Nucleus accumbens (tissue), 56 donors: ENCODE results near the gene TMEM247.

ENCODE experiments used
- DNase-seq, 56 donors: peaks; one replicate each; lab custom pipeline; 2025; lab: John Stamatoyannopoulos, UW

Gene TMEM247

GRCh38 chr2:46479265-46479664, at the start of gene TMEM247:
TMEM247 (plus strand) TSS chr2:46479565.
- DNase-seq: no peak

- DNase-seq: no peak
These were observed 49.0 kb upstream of the TMEM247 start for GRCh38 chr2:46430413-46430812.

DNA sequence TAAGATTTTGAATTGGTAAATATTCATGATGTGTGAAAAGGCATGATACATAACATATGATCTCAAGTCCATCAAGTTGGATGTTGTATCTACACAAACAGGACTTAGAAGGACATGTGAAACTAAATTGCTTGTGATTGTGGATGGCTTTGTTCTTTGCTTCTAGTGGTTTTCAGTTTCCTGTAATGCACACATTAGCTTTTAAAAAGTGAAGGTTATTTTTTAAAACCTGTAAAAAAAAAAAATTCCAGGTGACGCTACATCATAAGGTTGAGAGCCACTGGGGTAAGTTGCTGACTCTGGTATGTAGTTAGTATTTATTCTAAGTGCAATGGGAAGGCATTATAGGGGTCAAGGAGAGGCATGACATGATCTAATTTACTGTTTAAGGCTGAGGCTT, 48.4 kb upstream of the TMEM247 start:
- DNase-seq: no peak

DNA sequence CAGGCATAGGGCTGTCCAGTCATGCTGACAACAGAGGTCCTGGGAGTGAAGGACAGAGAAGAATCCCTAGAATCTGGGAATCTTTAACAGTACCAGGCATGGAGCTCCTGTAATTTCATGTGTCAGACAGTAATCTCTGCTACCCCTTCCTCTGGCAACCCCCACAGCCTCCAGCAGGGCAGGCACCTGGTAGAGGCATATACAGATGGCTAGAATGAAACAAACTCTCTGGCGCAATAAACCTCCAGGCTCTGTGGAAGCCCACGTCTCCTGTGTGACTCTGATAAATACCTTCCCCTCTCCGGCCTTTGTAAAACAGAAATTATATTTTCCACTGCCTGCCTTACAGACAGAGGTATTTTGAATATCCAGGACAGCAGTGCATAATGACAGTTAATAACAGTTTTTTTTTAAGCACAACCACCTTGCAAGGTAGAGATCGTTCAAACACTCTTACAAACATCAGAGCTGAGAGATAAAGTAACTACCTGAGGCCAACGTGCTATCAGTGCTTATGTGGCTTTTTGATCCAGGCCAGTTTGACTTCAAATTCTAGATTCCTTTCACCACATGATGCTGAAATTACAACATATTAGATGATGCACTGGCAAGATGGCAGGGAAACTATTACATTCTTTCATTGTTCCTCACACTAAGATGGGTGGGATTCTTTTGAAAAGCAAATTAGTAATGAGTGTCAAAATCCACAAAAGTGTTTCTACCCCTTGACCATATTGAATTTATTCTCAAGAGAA, 47.7 kb upstream of the TMEM247 start:
- no peak for DNase-seq

DNA sequence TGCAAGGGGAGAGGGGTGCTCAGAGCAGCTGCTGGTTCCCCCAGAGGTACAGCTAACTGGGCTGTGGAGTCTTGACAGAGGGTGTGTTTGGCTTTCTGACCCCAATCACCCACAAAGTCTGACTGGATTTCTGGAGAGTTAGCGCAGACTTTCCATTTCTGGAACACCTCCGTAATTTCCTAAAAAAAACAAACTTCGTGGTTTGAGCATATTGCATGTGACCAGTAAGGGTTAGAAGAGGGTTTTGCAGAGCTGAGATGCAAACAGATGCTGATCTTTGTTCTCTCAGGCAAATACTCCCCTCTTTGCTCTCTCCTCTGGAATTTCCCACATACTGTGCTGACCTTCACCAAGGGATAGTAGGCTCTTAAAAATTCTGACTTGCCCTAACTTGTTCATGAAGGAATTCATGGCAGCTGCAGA, 44.5 kb upstream of the TMEM247 start:
- no peak for DNase-seq

DNA sequence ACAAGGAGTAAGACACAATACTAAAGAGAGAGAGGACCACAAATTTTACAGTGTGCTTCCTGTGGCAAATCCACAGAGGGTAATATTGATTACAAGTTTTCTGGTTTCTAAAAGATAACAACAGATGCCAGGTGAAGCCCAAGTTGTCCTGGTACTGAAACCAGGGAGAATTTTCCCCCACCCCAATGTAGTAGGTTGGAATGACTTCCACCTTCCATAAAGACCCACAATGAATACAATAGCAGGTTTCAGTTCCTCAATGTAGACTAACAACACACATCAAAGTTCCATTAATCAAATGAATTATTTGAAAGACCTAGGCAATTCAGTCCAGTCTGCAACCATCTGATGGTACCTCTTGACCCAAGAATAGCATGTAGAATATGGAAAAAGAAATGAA, 44.0 kb upstream of the TMEM247 start:
- no peak for DNase-seq

DNA sequence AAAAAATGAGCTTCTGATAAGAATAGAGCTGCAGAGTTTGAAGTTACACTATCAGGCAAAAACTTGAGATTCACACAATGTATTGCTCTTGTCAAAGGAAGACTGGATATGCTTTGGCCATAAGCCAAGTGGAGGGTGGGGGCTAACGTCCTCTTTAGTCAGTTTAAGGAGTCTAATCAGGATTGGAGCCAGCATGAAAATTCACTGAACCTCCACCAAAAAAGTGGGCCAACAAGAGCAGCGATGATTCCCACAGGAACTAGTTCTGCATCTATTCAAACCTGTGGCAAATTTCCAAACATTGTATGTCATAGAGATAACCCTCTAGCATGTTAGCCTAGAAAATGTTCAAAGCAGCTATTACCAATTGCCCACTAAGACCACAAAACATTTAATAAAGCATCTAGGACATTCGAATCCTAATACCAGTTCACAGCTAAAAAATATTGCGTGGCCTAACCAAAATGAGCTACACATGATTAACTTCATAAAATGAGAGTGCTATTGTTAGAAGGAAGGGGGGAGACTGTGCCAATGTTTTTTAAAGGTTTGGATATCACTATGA, 43.5 kb upstream of the TMEM247 start:
- DNase-seq: no peak

DNA sequence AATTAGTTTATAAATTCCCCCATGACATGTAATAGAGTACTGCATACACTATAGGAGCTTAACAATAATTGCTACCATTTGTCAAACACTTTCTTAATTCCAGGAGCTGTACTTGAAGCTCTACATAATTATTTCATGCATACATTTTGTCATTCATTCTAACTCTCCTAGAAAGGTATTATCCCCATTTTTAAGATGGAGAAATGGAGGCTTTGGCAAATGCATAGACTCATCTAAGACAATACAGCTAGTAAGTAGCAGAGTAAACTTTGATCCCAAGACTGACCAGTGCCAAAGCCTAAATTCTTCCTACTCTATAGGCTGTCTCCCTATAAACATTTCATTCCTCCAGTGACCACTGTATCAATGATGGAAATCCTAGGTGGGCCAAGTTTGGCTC, 42.6 kb upstream of the TMEM247 start:
- DNase-seq: no peak

DNA sequence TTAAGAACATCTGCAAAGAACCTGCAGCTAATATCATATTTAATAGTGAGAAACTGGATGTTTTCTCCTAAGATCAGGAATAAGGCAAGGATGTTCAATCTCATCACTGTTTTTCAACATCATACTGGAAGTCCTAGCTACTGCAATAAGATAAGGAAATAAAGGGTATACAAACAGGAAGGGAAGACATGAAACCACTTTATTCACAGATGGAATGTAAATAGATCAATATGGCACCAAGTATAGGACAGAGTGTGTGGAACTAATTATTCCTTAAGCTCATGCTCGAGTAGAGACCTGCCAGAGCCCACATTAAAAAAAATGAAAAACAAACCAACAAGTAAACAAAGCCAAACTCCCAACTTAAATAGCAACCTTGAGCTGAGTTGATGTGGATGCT, 41.3 kb upstream of the TMEM247 start:
- DNase-seq: no peak

DNA sequence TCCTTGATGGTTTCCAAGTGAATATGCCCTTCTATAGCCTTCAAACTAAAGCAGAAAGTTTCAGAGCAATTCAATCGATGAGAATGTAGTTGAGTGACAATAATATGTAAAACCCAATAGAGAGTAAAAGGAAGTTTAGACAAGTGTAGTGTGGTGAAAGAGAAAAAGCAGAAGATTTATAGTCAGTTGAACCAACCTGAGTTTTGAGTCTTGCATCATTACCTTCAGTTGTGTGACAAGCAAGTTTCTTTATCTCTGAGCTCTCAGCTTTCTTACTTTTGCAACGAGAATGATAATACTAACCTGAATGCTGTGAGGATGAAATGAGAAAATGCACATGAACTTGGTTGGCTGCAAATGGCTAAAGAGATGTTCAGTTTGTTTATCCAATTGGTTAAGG, 40.6 kb upstream of the TMEM247 start:
- DNase-seq: no peak

DNA sequence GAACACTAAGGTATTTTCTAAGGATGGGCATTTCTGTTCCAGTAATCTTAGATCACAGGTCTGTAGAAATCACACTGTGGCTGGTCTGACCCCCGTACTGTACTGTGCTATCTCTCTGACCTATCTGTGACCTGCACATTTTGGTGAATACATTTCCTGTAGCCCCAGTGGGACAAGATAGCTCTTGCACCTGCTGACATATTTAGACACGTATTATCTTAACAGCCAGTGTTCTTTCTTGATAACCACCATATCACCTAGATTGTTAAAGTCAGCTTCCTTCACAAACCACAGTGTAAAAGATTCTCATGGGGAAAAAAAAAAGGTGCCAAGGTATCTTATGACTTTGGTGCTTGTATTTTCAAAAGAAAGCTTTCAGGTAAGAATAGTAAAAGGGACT, 39.8 kb upstream of the TMEM247 start:
- DNase-seq: no peak

DNA sequence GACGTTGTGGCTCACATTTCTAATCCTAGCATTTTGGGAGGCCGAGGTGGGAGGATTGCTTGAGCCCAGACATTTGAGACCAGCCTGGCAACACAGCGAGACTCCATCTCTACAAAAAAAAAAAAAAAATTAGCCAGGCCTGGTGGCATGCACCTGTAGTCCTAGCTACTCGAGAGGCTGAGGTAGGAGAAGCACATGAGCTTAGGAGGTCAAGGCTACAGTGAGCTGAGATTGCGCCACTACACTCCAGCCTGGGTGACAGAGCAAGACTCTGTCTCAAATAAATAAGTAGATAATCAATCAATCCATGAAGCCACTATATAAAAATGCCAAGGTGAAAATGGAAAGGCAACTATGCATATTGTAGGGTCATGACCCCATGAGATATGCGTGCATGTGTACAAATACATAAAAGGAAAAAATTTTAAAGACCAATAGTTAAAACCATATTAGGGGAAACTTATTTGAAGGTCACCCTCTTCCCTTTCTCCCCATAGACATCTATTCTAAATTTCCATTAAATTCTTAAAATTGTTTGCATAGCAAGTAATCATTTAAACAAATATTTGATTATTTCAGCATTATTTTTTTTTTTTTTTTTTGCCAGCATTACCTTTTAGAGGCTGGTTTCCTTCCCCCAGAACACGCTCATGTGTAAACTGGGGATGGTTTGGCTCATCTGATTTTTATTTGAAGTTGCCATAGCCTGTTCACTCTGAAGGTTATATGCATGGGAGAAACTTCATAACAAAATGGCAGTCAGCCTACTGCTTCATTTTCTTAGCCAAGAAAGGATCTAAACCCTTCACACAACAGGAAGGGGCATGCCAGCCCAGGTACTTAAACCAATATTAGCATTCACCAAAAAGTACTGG, 37.3 kb upstream of the TMEM247 start:
- DNase-seq: no peak

- DNase-seq: no peak
These were observed 34.6 kb upstream of the TMEM247 start for GRCh38 chr2:46444732-46445131.

- no peak for DNase-seq
These were observed 33.8 kb upstream of the TMEM247 start for GRCh38 chr2:46445556-46445955.

DNA sequence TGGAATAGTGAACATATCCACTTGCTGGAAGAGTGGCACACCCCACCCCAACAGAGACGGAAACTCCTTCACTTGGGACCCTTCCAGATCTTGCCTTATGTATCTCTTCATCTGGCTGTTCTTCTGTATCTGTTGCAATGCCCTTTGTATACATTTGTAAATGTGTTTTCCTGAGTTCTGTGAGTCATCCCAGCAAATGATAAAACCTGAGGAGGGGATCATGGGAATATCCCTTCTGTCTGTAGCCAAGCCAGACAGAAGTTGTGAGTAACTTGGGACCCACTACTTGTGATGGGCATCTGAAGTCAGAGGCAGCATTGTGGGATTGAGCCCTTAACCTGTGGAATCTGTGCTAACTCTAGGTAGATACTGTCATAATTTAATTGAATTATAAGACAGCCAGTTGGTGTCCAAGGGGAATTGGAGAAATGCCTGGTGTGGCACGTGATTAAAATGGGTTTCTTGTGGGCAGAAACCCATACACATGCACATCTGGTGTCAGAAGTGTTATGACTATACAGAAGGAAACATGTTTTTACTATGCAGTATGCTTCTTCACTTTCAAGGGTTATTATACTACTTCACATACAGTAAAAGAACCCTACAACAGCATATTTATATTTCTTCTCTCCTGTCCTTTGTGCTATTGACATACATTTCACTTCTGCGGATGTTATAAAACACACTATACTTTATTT, 32.3 kb upstream of the TMEM247 start:
- no peak for DNase-seq

- no peak for DNase-seq
These were observed 31.7 kb upstream of the TMEM247 start for GRCh38 chr2:46447649-46448048.

GRCh38 chr2:46448111-46448510, 31.3 kb upstream of the TMEM247 start:
- no peak for DNase-seq

DNA sequence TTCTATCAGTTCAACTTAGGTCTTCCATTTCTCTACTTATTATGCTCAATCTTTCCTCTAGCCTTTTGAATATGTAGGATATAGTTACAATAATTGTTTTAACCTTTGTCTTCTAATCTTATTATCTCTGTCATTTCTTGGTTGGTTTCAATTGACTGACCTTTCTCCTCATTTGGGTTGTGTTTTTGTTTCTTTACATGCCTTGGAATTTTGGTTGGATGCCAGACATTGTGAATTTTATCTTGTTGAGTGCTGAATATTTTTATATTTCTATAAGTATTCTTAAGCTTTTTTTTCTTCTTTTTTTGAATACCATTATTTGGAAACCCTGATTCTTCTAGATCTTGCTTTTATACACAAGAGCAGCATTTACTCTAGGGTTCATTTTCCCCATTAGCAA, 30.7 kb upstream of the TMEM247 start:
- DNase-seq: no peak

- DNase-seq: no peak
These were observed 29.7 kb upstream of the TMEM247 start for GRCh38 chr2:46449700-46450099.

DNA sequence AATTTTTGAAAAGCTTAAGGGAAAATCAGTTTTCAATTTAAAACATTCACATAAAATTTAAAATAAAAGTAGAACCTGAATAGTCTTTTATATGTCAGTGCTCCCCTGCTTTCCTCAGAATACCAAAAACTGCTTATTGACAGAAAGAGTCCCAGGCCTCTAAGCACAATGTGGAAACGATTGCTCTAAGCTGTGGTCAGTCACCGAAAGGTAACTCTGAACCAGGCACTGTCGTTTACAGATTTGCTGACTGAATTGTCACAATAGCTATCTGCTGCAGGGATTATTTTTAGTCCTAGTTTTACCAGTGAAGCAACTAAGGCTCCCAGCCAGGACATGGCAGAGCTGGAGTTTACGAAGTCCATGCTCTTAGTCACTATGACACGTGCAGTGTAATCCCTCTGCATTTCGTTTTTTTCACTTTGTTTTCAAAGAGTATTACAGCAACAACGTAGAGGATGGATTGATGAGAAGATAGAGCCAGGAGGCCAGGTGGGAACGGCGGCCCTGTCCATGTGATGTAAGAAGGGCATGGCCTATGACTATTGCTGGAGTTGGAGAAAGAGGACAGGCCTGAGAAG, 28.1 kb upstream of the TMEM247 start:
- DNase-seq: no peak

DNA sequence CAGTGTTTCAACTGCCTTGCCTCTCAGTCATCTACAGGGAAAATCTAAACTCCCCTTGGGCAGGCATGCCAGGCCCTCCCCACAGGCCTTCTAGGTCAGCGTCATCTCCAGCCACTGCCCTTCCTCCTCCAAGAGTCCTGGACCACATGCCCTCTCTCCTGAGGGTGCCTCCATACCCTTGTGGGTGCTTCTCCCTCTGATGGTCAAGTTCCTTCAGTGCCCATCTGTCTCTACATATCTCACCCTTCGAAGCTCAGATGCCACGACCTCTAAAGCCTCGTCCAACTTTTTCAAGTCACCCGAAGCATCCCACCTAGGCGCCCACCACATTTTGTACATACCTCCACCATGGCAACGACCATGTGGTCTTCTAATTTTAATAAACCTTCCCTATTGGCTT, 22.6 kb upstream of the TMEM247 start:
- no peak for DNase-seq
